ENCODE results near the gene TCTN1. TPM values are rescaled to one million over a fixed set of nuclear protein-coding genes. Genes with fewer than 3 reads are reported as not detected.

TCTN1 gene
- total and polyA plus RNA-seq, 2 of the 13 experiments (the other 11 are each of a cell fraction or from before 2014, with no cell fraction given): 13.6 to 16.0 TPM

DNA sequence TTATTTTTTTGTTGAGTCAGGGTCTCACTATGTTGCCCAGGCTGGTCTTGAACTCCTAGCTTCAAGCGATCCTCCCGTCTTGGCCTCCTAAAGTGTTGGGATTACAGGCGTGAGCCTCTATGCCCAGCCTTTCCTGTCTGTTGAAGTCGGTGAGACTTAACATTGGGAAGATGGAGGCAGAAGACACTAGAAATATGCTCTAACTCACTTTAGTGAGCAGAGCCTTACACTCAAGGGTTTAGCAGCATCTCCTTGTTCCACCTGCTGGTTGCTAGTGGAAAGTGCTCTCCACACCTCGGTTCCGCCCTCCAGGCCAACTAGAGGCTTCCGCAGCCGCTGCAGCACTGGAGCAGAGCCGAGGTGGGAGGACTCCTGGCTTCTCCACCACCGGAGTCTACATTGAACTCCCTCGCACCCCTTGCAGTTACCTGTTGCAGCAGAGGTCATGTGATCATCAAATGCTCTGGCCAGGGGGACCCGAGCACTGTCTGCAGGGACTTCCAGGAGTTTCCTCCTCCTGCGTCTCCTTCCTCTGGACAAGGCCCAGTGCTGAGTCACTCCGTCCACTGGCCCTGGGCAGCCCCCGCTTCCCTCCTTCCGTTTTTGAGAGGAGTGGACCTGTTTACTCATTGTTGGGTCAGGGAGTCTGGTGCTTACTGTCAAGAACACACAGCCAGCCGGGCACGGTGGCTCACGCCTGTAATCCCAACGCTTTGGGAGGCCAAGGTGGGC, 84.4 kb downstream of the TCTN1 start (continued):
- TF ChIP-seq, protein P1, sequence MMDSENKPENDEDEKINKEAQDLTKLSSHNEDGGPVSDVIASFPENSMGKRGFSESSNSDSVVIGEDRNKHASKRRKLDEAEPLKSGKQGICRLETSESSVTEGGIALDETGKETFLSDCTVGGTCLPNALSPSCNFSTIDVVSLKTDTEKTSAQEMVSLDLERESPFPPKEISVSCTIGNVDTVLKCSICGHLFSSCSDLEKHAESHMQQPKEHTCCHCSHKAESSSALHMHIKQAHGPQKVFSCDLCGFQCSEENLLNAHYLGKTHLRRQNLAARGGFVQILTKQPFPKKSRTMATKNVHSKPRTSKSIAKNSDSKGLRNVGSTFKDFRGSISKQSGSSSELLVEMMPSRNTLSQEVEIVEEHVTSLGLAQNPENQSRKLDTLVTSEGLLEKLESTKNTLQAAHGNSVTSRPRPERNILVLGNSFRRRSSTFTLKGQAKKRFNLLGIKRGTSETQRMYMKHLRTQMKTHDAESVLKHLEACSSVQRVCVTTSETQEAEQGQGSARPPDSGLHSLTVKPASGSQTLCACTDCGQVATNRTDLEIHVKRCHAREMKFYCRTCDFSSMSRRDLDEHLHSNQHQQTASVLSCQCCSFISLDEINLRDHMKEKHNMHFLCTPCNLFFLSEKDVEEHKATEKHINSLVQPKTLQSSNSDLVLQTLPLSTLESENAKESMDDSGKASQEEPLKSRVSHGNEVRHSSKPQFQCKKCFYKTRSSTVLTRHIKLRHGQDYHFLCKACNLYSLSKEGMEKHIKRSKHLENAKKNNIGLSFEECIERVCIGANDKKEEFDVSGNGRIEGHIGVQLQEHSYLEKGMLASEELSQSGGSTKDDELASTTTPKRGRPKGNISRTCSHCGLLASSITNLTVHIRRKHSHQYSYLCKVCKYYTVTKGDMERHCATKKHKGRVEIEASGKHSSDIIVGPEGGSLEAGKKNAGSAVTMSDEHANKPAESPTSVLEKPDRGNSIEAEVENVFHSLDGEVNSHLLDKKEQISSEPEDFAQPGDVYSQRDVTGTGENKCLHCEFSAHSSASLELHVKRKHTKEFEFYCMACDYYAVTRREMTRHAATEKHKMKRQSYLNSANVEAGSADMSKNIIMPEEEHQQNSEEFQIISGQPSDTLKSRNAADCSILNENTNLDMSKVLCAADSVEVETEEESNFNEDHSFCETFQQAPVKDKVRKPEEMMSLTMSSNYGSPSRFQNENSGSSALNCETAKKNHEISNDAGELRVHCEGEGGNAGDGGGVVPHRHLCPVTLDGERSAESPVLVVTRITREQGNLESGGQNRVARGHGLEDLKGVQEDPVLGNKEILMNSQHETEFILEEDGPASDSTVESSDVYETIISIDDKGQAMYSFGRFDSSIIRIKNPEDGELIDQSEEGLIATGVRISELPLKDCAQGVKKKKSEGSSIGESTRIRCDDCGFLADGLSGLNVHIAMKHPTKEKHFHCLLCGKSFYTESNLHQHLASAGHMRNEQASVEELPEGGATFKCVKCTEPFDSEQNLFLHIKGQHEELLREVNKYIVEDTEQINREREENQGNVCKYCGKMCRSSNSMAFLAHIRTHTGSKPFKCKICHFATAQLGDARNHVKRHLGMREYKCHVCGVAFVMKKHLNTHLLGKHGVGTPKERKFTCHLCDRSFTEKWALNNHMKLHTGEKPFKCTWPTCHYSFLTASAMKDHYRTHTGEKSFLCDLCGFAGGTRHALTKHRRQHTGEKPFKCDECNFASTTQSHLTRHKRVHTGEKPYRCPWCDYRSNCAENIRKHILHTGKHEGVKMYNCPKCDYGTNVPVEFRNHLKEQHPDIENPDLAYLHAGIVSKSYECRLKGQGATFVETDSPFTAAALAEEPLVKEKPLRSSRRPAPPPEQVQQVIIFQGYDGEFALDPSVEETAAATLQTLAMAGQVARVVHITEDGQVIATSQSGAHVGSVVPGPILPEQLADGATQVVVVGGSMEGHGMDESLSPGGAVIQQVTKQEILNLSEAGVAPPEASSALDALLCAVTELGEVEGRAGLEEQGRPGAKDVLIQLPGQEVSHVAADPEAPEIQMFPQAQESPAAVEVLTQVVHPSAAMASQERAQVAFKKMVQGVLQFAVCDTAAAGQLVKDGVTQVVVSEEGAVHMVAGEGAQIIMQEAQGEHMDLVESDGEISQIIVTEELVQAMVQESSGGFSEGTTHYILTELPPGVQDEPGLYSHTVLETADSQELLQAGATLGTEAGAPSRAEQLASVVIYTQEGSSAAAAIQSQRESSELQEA (CRISPR knock-in tag; IDR thresholded peaks at IDR 0.05; ENCODE audit: not compliant biosample characterization): no peak
- TF ChIP-seq MED13 (CRISPR knock-in tag; IDR thresholded peaks at IDR 0.05): no peak
- no peak for TF ChIP-seq ERF (CRISPR knock-in tag; IDR thresholded peaks at IDR 0.05)
- TF ChIP-seq POLR2AphosphoS2 (IDR thresholded peaks at IDR 0.05; ENCODE audit: low read depth, low read length): no peak
- no peak for TF ChIP-seq CEBPB (IDR thresholded peaks at IDR 0.05; ENCODE audit: borderline replicate concordance, low read depth, low read length)
- TF ChIP-seq AHR (CRISPR knock-in tag; IDR thresholded peaks at IDR 0.05): no peak
- TF ChIP-seq, protein P2, sequence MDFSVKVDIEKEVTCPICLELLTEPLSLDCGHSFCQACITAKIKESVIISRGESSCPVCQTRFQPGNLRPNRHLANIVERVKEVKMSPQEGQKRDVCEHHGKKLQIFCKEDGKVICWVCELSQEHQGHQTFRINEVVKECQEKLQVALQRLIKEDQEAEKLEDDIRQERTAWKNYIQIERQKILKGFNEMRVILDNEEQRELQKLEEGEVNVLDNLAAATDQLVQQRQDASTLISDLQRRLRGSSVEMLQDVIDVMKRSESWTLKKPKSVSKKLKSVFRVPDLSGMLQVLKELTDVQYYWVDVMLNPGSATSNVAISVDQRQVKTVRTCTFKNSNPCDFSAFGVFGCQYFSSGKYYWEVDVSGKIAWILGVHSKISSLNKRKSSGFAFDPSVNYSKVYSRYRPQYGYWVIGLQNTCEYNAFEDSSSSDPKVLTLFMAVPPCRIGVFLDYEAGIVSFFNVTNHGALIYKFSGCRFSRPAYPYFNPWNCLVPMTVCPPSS (IDR thresholded peaks at IDR 0.05): no peak
- peak; percentile 56; the same call in 1 of the 2 replicates for TF ChIP-seq MIXL1 (CRISPR knock-in tag; IDR thresholded peaks at IDR 0.05)
- TF ChIP-seq HCFC1 (IDR thresholded peaks at IDR 0.05; ENCODE audit: low read depth, low read length): no peak
- no peak for TF ChIP-seq ZNF333 (CRISPR knock-in tag; IDR thresholded peaks at IDR 0.05; ENCODE audit: borderline replicate concordance)
- TF ChIP-seq MTA1 (CRISPR knock-in tag; IDR thresholded peaks at IDR 0.05; ENCODE audit: borderline replicate concordance): no peak
- no peak for TF ChIP-seq ATM (IDR thresholded peaks at IDR 0.05; ENCODE audit: borderline replicate concordance)
- TF ChIP-seq, protein P3, sequence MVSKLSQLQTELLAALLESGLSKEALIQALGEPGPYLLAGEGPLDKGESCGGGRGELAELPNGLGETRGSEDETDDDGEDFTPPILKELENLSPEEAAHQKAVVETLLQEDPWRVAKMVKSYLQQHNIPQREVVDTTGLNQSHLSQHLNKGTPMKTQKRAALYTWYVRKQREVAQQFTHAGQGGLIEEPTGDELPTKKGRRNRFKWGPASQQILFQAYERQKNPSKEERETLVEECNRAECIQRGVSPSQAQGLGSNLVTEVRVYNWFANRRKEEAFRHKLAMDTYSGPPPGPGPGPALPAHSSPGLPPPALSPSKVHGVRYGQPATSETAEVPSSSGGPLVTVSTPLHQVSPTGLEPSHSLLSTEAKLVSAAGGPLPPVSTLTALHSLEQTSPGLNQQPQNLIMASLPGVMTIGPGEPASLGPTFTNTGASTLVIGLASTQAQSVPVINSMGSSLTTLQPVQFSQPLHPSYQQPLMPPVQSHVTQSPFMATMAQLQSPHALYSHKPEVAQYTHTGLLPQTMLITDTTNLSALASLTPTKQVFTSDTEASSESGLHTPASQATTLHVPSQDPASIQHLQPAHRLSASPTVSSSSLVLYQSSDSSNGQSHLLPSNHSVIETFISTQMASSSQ (IDR thresholded peaks at IDR 0.05; ENCODE audit: low read depth): no peak
- TF ChIP-seq, protein P3 (CRISPR knock-in tag; IDR thresholded peaks at IDR 0.05; ENCODE audit: borderline replicate concordance): no peak
- peak; percentile 34; the same call in 1 of the 2 replicates for TF ChIP-seq PHF8 (CRISPR knock-in tag; IDR thresholded peaks at IDR 0.05)
- TF ChIP-seq RXRA (CRISPR knock-in tag; IDR thresholded peaks at IDR 0.05): peak; percentile 31; the same call in 1 of the 2 replicates
- TF ChIP-seq PLRG1 (conservative IDR thresholded peaks at IDR 0.05): no peak
- no peak for TF ChIP-seq ZNF431 (CRISPR knock-in tag; IDR thresholded peaks at IDR 0.05; ENCODE audit: borderline replicate concordance, low read depth)
